Transverse colon (tissue), 4 donors: ENCODE measurements around the gene ULK4. TPM values are rescaled to one million over a fixed set of nuclear protein-coding genes. Genes with fewer than 3 reads are reported as not detected.

Experiments used
- DNase-seq: peaks from one replicate; pipeline ENCODE4 v3.0.0-alpha.2; 2019
- H3K27ac ChIP-seq, 4 donors: fragments of 200-600 bp; sonication (generic); 2 replicates each; pipeline ENCODE4 v1.5.1; 2016 to 2018; ENCODE audit warnings: inconsistent platforms in 4 of 4
- H3K27me3 ChIP-seq: fragments of 200-600 bp; sonication (generic); 2 replicates; pipeline ENCODE4 v1.5.1; 2017; ENCODE audit warnings: inconsistent platforms
- H3K36me3 ChIP-seq, 4 donors: fragments of 200-600 bp; sonication (generic); 2 replicates each; pipeline ENCODE4 v1.5.1; 2017 to 2019; ENCODE audit warnings: inconsistent platforms in 4 of 4
- H3K4me1 ChIP-seq, 4 donors: fragments of 200-600 bp; sonication (generic); 2 replicates each; pipeline ENCODE4 v1.5.1; 2017 to 2020; ENCODE audit warnings: inconsistent platforms in 4 of 4
- H3K4me3 ChIP-seq, 4 donors: fragments of 200-600 bp; sonication (generic); 1 replicate in 1 of 4; 2 replicates in 3 of 4; pipeline versions ENCODE4 v1.5.1 to v1.6.1; 2017 to 2019; ENCODE audit warnings: inconsistent platforms in 4 of 4
- H3K9me3 ChIP-seq, 2 donors: fragments of 200-600 bp; sonication (generic); 2 replicates each; pipeline ENCODE4 v1.5.1; 2017 to 2019; ENCODE audit warnings: inconsistent platforms in 2 of 2
- EP300 ChIP-seq: sonication (generic); formaldehyde crosslinking; IDR thresholded peaks from one replicate; pipeline ENCODE4 v1.6.1; 2017; ENCODE audit warnings: antibody characterized with exemption, low read depth
- POLR2A ChIP-seq: fragments of 450-650 bp; IDR thresholded peaks from one replicate; pipeline ENCODE4 v1.6.1; 2016; ENCODE audit warnings: antibody characterized with exemption, mild to moderate bottlenecking, moderate library complexity
- POLR2AphosphoS5 ChIP-seq, 3 donors: sonication (generic); formaldehyde crosslinking; IDR thresholded peaks; one replicate each; pipeline ENCODE4 v1.6.1; 2016; ENCODE audit warnings: antibody characterized with exemption in 3 of 3
- WGBS, 2 donors: methylation state at CpG; one replicate each; pipeline ENCODE4 v1.1.5; 2018; ENCODE audit warnings: low coverage in 1 of 2; 5-methylcytosine and 5-hydroxymethylcytosine counted together
- in situ Hi-C, 4 donors: fragments of 200-750 bp; cut with MboI; loops; one replicate each; pipeline versions ENCODE4 v1.15.0 to v1.15.1; 2017; ENCODE audit warnings: low sequenced_read_pairs in 3 of 4, low pct_ligation_motif_present in 1 of 4, low pct_unique_long_range_greater_than_20kb in 1 of 4
- intact Hi-C: fragments of 100-400 bp; cut with DNase I; formaldehyde crosslinking; loops from one replicate; pipeline ENCODE4 v1.15.1; 2023; ENCODE audit warnings: low total_unique reads
- total RNA-seq, 4 donors: library from RNA; depleted of rRNA; stranded (reverse); fragments of >200 nt; gene quantifications; one replicate each; pipeline ENCODE4 v1.1.0, GENCODE V29; 2016
- TF ChIP-seq, protein P1 (sequence below), 5 experiments: fragments of 200-600 bp in 3 of 5; fragments of 450-650 bp in 2 of 5; sonication (generic) in 3 of 5; IDR thresholded peaks; 1 replicate in 2 of 5; 2 replicates in 3 of 5; pipeline ENCODE4 v1.5.1; 2016 to 2017; ENCODE audit warnings: antibody characterized with exemption in 5 of 5, inconsistent platforms in 3 of 5, mild to moderate bottlenecking in 2 of 5, moderate library complexity in 1 of 5

ULK4 gene
- total RNA-seq, 4 donors from 2014 or later: 4.1 to 19.2 (median 11.7) TPM

DNA sequence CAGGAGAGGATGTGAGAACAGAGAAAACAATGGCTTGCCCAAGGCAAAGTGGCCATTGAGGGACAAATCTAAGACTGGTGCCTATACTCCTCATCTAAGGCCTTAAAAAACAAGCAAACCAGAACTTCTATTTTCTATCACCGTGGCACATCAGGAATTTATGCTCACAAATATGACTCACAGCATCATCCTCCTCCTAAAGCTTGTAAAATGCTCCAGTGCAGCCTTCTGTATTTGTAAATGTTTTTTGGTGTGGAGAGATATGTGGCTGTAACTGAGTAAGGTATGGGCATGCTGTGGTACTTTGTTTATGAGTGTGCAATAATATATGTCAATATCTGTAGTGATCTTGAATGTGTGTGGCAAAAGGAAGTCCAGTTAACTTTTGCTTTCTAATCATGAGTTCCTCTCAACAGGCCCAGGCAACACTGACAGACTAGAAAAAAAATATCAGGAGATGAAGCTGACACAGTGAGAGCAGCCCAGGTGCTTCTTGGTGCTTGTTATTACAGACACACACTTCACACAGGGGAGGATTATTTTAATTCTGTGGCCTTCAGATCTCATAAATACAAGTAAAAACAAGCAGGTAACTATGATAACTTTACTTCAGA lies 702.3 kb downstream of the ULK4 start:
- 68% methylated on average over 1 of the region's 1 CpG; no CpG with 5 or more reads in 1 of the 2 donors for WGBS, 2 donors
- Histone ChIP-seq H3K4me3 (no peak overlapping the region), H3K36me3 (no peaks in the 10 kb centered on the region), H3K9me3 (no peaks in the 10 kb centered on the region), H3K27ac (no peak overlapping the region), H3K27me3 (no peaks in the 10 kb centered on the region), H3K4me1 (no peaks in the 10 kb centered on the region)
- no peak for DNase-seq
- in situ Hi-C loops (no loop called here), intact Hi-C loops (no loop called here)
- TF ChIP-seq EP300: no peak
- no peak for TF ChIP-seq POLR2A
- TF ChIP-seq, protein P1, sequence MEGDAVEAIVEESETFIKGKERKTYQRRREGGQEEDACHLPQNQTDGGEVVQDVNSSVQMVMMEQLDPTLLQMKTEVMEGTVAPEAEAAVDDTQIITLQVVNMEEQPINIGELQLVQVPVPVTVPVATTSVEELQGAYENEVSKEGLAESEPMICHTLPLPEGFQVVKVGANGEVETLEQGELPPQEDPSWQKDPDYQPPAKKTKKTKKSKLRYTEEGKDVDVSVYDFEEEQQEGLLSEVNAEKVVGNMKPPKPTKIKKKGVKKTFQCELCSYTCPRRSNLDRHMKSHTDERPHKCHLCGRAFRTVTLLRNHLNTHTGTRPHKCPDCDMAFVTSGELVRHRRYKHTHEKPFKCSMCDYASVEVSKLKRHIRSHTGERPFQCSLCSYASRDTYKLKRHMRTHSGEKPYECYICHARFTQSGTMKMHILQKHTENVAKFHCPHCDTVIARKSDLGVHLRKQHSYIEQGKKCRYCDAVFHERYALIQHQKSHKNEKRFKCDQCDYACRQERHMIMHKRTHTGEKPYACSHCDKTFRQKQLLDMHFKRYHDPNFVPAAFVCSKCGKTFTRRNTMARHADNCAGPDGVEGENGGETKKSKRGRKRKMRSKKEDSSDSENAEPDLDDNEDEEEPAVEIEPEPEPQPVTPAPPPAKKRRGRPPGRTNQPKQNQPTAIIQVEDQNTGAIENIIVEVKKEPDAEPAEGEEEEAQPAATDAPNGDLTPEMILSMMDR (IDR thresholded peaks at IDR 0.05): no peak

DNA sequence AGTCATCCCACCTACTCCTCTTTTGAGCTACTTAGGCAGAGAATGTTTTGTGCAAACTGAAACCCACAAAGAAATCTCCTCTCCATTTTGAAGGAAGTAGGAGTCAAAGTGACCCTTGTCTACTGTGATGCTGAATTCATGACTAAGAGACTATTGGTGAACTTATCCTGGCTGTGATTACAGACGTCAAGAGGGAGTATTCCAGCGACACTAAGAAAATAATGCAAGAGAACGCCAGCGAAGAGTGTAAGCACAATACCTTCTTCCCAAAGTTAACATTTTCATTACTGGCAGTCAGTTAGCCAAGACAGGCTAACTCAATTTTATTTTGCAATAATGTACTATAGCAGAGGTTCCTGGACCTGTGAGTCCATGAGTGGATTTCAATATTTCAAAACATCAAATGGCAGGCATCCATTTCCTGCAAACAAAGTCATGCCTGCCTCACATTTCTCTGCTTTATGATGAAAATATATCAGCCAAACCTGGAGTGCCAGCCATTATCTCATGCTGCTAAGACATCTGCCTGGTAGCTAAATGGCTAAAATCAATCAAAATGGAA lies 703.6 kb downstream of the ULK4 start:
- Histone ChIP-seq H3K9me3 (no peaks in the 10 kb centered on the region), H3K27me3 (no peaks in the 10 kb centered on the region), H3K4me1 (no peaks in the 10 kb centered on the region), H3K36me3 (no peaks in the 10 kb centered on the region), H3K4me3 (no peak overlapping the region), H3K27ac (no peak overlapping the region)
- DNase-seq: no peak
- intact Hi-C loops: no loop called here
- in situ Hi-C loops: no loop called here
- 89 to 92% methylated on average over 4 of the region's 4 CpGs for WGBS, 2 donors
- TF ChIP-seq EP300: no peak
- TF ChIP-seq, protein P1 (IDR thresholded peaks at IDR 0.05): no peak
- TF ChIP-seq POLR2AphosphoS5 (IDR thresholded peaks at IDR 0.05): no peak
- no peak for TF ChIP-seq POLR2A

DNA sequence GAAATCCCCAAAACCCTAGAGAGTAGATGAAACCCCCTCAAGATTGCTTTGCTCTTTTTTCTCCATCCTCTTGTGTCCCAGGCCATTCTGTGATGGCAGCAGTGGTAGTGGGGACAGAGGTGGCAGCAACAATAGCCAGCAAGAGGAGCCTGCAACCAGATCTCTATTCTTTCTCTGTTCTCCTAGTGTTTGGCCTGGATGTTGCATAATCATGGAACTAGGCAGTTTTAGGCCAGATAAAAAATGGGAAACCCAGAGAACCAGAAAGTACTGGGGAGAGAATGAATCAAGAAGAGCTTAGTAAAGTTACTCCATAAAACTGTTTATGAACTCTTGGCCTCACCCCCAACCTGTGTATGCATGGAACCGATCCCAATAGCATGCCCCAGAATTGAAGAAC lies 710.3 kb downstream of the ULK4 start:
- in situ Hi-C loops (no loop called here), intact Hi-C loops (no loop called here)
- no peaks in the 10 kb centered on the region for H3K36me3 ChIP-seq
- no peaks in the 10 kb centered on the region for H3K9me3 ChIP-seq
- TF ChIP-seq EP300: no peak
- TF ChIP-seq POLR2AphosphoS5 (IDR thresholded peaks at IDR 0.05): no peak
- TF ChIP-seq, protein P1 (IDR thresholded peaks at IDR 0.05): no peak
- TF ChIP-seq POLR2A: no peak
- H3K27me3 ChIP-seq: no peaks in the 10 kb centered on the region
- no peak for DNase-seq
- WGBS, 2 donors: 79 to 86% methylated on average over 1 of the region's 1 CpG
- H3K27ac ChIP-seq: no peak overlapping the region
- H3K4me3 ChIP-seq: no peak overlapping the region
- H3K4me1 ChIP-seq: no peaks in the 10 kb centered on the region

DNA sequence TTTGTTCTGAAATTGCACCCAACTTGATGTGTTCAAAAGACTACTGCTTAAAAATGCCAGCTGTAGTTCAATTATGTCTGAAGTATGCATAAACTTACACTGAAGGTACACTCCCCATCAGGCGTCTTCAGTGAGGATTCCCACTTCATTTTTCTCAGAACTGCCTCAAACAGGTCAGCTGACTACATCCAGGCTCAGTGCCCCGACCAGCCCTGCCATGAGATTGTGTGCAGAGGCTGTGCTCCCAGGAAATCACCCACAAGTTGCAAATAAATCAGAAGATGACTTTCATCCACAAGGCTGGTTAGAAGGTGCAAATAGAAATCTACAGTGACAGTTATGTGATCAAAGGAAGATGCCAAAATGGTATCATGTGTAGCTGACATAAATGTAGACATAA lies 711.1 kb downstream of the ULK4 start:
- TF ChIP-seq POLR2AphosphoS5 (IDR thresholded peaks at IDR 0.05) (no peak), EP300 (no peak), POLR2A (no peak)
- TF ChIP-seq, protein P1 (IDR thresholded peaks at IDR 0.05): no peak
- in situ Hi-C loops: no loop called here

More for the DNA sequence above, 711.1 kb downstream of the ULK4 start:
- no peak overlapping the region for H3K27ac ChIP-seq
- intact Hi-C loops: no loop called here
- no peaks in the 10 kb centered on the region for H3K9me3 ChIP-seq
- DNase-seq: no peak
- 83% methylated on average over 2 of the region's 2 CpGs; no CpG with 5 or more reads in 1 of the 2 donors for WGBS, 2 donors
- no peaks in the 10 kb centered on the region for H3K27me3 ChIP-seq
- no peaks in the 10 kb centered on the region for H3K4me1 ChIP-seq
- no peaks in the 10 kb centered on the region for H3K36me3 ChIP-seq
- no peak overlapping the region for H3K4me3 ChIP-seq
